ENCODE measurements around the gene ISG15. TPM values are rescaled to one million over a fixed set of nuclear protein-coding genes. Genes with fewer than 3 reads are reported as not detected.

ISG15 gene
- total RNA-seq, 6 experiments from 2014 or later = 38.4 to 89.1 (median 42.1) TPM

DNA sequence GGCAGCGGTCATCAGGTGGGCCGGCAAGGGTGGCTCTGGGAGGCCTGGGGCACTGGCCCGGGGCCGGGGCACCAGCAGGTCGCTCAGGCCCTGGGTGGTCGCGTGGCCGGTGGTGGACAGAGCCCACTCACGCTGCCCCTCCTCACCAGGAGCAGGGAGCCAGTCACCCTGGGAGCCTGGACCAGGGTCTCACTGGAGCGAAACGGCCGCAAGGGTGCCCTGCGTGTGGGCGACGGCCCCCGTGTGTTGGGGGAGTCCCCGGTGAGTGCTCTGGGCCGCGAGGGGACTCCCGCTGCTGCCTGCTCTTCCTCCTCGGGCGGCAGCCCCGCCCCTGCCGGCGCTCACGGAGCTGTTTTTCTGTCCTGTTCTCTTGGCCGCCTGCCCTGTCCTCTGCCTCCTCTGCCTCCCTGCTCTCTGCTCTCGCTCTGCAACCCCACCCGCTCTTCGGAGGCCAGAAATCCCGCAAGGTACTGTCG is 37.3 kb downstream of the ISG15 start:
- H3K27ac Mint-ChIP-seq = no peak overlapping the region
- TF ChIP-seq, protein P1, sequence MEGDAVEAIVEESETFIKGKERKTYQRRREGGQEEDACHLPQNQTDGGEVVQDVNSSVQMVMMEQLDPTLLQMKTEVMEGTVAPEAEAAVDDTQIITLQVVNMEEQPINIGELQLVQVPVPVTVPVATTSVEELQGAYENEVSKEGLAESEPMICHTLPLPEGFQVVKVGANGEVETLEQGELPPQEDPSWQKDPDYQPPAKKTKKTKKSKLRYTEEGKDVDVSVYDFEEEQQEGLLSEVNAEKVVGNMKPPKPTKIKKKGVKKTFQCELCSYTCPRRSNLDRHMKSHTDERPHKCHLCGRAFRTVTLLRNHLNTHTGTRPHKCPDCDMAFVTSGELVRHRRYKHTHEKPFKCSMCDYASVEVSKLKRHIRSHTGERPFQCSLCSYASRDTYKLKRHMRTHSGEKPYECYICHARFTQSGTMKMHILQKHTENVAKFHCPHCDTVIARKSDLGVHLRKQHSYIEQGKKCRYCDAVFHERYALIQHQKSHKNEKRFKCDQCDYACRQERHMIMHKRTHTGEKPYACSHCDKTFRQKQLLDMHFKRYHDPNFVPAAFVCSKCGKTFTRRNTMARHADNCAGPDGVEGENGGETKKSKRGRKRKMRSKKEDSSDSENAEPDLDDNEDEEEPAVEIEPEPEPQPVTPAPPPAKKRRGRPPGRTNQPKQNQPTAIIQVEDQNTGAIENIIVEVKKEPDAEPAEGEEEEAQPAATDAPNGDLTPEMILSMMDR (IDR thresholded peaks at IDR 0.05) = no peak
- no peak for DNase-seq
- H3K4me3 Mint-ChIP-seq = no peak overlapping the region
- peaks cover 24% of the 10 kb centered on the region for H3K36me3 Mint-ChIP-seq (ENCODE audit: low read depth)
- no peaks in the 10 kb centered on the region for H3K9me3 Mint-ChIP-seq
- H3K27me3 Mint-ChIP-seq (ENCODE audit: insufficient read depth) = peaks cover 8% of the 10 kb centered on the region
- no peaks in the 10 kb centered on the region for H3K4me1 Mint-ChIP-seq (ENCODE audit: low read depth)

DNA sequence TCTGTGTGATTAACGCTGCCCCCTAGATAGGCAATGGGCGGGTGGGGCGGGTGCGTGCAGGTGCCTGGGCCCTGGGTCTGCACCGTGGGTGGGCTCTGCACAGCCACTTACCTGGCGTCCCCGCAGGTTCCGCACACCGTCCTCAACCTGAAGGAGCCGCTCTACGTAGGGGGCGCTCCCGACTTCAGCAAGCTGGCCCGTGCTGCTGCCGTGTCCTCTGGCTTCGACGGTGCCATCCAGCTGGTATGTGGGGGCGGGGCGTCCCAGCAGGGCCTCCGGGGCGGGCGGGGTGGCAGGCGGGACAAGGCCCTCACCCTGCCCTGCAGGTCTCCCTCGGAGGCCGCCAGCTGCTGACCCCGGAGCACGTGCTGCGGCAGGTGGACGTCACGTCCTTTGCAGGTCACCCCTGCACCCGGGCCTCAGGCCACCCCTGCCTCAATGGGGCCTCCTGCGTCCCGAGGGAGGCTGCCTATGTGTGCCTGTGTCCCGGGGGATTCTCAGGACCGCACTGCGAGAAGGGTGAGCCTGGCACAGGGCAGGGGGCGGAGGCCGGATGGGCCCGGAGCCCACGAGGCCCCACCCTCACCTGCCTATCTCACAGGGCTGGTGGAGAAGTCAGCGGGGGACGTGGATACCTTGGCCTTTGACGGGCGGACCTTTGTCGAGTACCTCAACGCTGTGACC is 38.0 kb downstream of the ISG15 start:
- Mint-ChIP-seq H3K4me3 (no peak overlapping the region), H3K27me3 (ENCODE audit: insufficient read depth) (peaks cover 10% of the 10 kb centered on the region), H3K27ac (no peak overlapping the region), H3K36me3 (ENCODE audit: low read depth) (peaks cover 24% of the 10 kb centered on the region), H3K9me3 (no peaks in the 10 kb centered on the region), H3K4me1 (ENCODE audit: low read depth) (no peaks in the 10 kb centered on the region)
- TF ChIP-seq, protein P1 (IDR thresholded peaks at IDR 0.05) = no peak
- DNase-seq = no peak

DNA sequence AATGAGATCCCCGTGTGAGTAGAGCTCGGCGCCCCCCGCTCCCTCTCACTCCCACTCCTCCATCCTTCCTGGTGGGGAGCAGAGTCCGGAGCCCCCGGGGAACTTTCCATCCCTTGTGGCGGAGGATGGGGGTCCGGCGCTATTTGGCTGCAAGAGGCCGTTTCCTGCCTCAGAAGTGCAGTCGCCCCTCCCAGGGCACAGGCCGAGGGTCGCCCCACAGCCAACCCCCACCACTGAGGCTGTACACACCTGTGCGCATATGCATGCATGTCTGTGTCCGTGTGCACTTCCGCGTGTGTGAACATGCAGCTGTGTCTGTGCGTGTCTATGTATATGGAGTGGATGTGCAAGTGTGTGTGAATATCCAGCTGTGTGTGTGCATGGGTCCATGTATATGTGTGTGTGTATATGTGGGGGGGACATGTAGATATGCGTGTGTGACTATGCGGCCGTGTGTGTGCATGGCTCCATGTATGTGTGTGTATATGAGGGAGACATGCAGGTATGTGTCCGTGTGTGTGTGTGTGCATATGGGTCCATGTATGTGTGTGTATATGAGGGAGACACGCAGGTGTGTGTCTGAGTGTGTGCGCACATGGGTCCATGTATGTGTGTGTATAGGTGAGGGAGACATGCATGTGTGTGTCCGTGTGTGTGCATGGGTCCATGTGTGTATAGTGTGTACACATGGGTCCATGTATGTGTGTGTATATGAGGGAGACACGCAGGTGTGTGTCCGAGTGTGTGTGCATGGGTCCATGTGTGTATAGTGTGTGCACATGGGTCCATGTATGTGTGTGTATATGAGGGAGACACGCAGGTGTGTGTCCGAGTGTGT is 38.9 kb downstream of the ISG15 start:
- H3K27ac Mint-ChIP-seq = no peak overlapping the region

DNA sequence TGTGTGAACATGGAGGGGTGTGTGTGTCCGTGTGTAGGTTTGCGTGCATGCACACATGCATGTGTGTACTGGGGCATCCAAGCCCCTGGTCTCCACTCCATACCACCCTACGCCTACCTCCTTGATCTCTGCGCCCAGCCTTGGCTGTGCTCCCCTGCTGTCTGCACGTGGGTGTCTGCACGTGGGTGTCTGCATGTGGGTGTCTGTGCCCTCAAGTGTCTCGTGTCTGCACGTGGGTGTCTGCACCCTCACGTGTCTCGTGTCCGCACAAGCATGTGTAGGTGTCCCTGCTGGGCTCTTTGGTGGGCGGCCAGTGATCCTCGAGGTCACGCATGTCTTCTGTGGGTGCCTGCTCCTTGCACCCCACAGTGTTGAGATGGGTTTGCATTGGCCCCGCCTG is 39.7 kb downstream of the ISG15 start:
- Mint-ChIP-seq H3K36me3 (ENCODE audit: low read depth) (peaks cover 20% of the 10 kb centered on the region), H3K27me3 (ENCODE audit: insufficient read depth) (peaks cover 12% of the 10 kb centered on the region), H3K4me3 (no peak overlapping the region), H3K27ac (no peak overlapping the region), H3K4me1 (ENCODE audit: low read depth) (0 out of 2 replicates have a peak, but pooled peaks cover under 1% of the 10 kb centered on the region), H3K9me3 (no peaks in the 10 kb centered on the region)
- TF ChIP-seq, protein P1 (IDR thresholded peaks at IDR 0.05) = no peak
- no peak for DNase-seq

More for the DNA sequence above, 38.9 kb downstream of the ISG15 start:
- Mint-ChIP-seq H3K4me1 (ENCODE audit: low read depth) (no peaks in the 10 kb centered on the region), H3K9me3 (no peaks in the 10 kb centered on the region), H3K36me3 (ENCODE audit: low read depth) (peaks cover 21% of the 10 kb centered on the region), H3K27me3 (ENCODE audit: insufficient read depth) (peaks cover 11% of the 10 kb centered on the region), H3K4me3 (no peak overlapping the region)
- DNase-seq = no peak
- TF ChIP-seq, protein P1 (IDR thresholded peaks at IDR 0.05) = no peak

DNA sequence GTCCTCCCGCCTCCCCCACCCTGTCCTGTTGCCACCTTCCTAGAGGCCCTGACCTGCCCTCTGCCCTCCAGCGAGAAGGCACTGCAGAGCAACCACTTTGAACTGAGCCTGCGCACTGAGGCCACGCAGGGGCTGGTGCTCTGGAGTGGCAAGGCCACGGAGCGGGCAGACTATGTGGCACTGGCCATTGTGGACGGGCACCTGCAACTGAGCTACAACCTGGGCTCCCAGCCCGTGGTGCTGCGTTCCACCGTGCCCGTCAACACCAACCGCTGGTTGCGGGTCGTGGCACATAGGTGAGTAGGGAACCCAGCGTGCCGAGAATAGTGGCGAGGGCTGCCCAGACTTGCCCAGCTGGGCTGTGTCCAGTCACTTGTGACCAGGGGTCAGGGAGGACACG is 40.4 kb downstream of the ISG15 start:
- TF ChIP-seq, protein P1 (IDR thresholded peaks at IDR 0.05) = no peak
- peaks cover 7% of the 10 kb centered on the region; the same call in 1 of the 2 replicates for H3K4me1 Mint-ChIP-seq (ENCODE audit: low read depth)
- H3K36me3 Mint-ChIP-seq (ENCODE audit: low read depth) = peaks cover 20% of the 10 kb centered on the region
- peaks cover 12% of the 10 kb centered on the region for H3K27me3 Mint-ChIP-seq (ENCODE audit: insufficient read depth)
- no peaks in the 10 kb centered on the region for H3K9me3 Mint-ChIP-seq
- DNase-seq = no peak
- no peak overlapping the region for H3K4me3 Mint-ChIP-seq
- no peak overlapping the region for H3K27ac Mint-ChIP-seq

All from HFFc6 (cell line).